Neural progenitor cell (in vitro differentiated cells): Measurements from ENCODE around the gene POLK. TPM values are rescaled to one million over a fixed set of nuclear protein-coding genes. Genes with fewer than 3 reads are reported as not detected.
"Not testable (repeated sequence)": the region's sequence is repeated elsewhere in the genome, so short reads cannot be mapped to it uniquely, and the experiment has no call there.

Source experiments
- DNase-seq: peaks from one replicate; pipeline ENCODE4 v3.0.0-alpha.2; 2016; ENCODE audit warnings: low spot score
- H2AFZ ChIP-seq: fragments of 200-600 bp; sonication (generic); replicated peaks from 2 replicates; pipeline ENCODE4 v1.6.1; 2016; ENCODE audit warnings: antibody characterized with exemption
- H3F3A ChIP-seq: fragments of 200-600 bp; sonication (generic); 2 replicates; pipeline ENCODE4 v1.6.1; 2016; ENCODE audit warnings: antibody characterized with exemption, low read depth
- H3K27ac ChIP-seq: fragments of 200-600 bp; sonication (generic); 2 replicates; pipeline ENCODE4 v1.5.1; 2016; ENCODE audit warnings: mild to moderate bottlenecking
- H3K27me3 ChIP-seq: fragments of 200-600 bp; sonication (generic); 2 replicates; pipeline ENCODE4 v1.6.1; 2016; ENCODE audit warnings: mild to moderate bottlenecking, moderate library complexity
- H3K36me3 ChIP-seq: fragments of 200-600 bp; sonication (generic); 2 replicates; pipeline ENCODE4 v1.5.1; 2016
- H3K4me1 ChIP-seq: fragments of 200-600 bp; sonication (generic); 2 replicates; pipeline ENCODE4 v1.6.1; 2016; ENCODE audit warnings: mixed run types
- H3K4me2 ChIP-seq: fragments of 200-600 bp; sonication (generic); 2 replicates; pipeline ENCODE4 v1.6.1; 2016
- H3K4me3 ChIP-seq: fragments of 200-600 bp; sonication (generic); 2 replicates; pipeline ENCODE4 v1.5.1; 2016
- H3K79me2 ChIP-seq: fragments of 200-600 bp; sonication (generic); 2 replicates; pipeline ENCODE4 v1.6.1; 2016; ENCODE audit warnings: low read depth
- H3K9ac ChIP-seq: fragments of 200-600 bp; sonication (generic); 2 replicates; pipeline ENCODE4 v1.6.1; 2016
- H3K9me3 ChIP-seq: fragments of 200-600 bp; sonication (generic); 2 replicates; pipeline ENCODE4 v1.5.1; 2016; ENCODE audit warnings: low read depth
- H4K20me1 ChIP-seq: fragments of 200-600 bp; sonication (generic); 2 replicates; pipeline ENCODE4 v1.6.1; 2016; ENCODE audit warnings: low read depth
- H3K27ac Mint-ChIP-seq: 3 replicates; pipeline ENCODE4 v1.8.0; 2021; ENCODE audit warnings: mixed read lengths
- H3K27me3 Mint-ChIP-seq: 2 replicates; pipeline ENCODE4 v1.8.0; 2022; ENCODE audit warnings: low read depth, mild to moderate bottlenecking, inconsistent platforms, moderate library complexity, mixed read lengths; ENCODE audit not compliant: insufficient read depth
- H3K36me3 Mint-ChIP-seq: 3 replicates; pipeline ENCODE4 v1.8.0; 2021; ENCODE audit warnings: mixed read lengths
- H3K4me1 Mint-ChIP-seq: 3 replicates; pipeline ENCODE4 v1.8.0; 2021; ENCODE audit warnings: mixed read lengths
- H3K4me3 Mint-ChIP-seq: 3 replicates; pipeline ENCODE4 v1.8.0; 2021; ENCODE audit warnings: mild to moderate bottlenecking, moderate library complexity, mixed read lengths
- H3K9me3 Mint-ChIP-seq: 3 replicates; pipeline ENCODE4 v1.8.0; 2020; ENCODE audit warnings: mixed read lengths
- CTCF ChIP-seq: fragments of 200-600 bp; sonication (generic); IDR thresholded peaks from 2 replicates; pipeline ENCODE4 v1.5.1; 2017; ENCODE audit warnings: antibody characterized with exemption, mild to moderate bottlenecking
- EZH2 ChIP-seq: fragments of 200-600 bp; sonication (generic); IDR thresholded peaks from 2 replicates; pipeline ENCODE4 v1.6.1; 2017; ENCODE audit warnings: antibody characterized with exemption, mild to moderate bottlenecking, moderate library complexity
- EZH2phosphoT487 ChIP-seq: fragments of 200-600 bp; sonication (generic); IDR thresholded peaks from 2 replicates; pipeline ENCODE4 v1.6.1; 2017; ENCODE audit warnings: antibody characterized with exemption
- total RNA-seq: library from RNA; depleted of rRNA; stranded (reverse); fragments of >200 nt; gene quantifications from 2 replicates; pipeline ENCODE4 v1.2.3, GENCODE V29; 2015; ENCODE audit warnings: low replicate concordance

Gene POLK
- total RNA-seq, 1 donor from 2014 or later, result 30.9 TPM

DNA sequence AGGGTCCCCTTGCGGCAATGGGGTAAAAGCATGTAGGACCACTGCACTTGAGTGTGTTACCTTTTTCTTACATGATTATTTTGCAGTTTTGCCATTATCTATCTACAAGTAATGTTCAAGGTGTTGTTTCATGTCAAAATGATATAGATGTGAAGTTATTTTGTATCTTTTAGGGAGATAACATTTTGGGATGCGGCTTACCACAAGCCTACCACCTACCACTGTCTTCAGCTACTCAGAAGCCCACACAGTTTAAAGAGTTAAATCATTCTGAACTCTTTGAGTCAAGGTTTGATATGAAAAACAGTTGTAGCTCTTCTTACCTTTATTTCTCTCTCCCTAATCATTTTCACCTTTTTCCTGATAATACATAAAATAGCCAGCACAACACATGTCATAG, 20.1 kb upstream of the POLK start:
- H3K27me3 ChIP-seq, result no peaks in the 10 kb centered on the region
- peaks cover 12% of the 10 kb centered on the region for H4K20me1 ChIP-seq
- no peak overlapping the region for H3K4me3 Mint-ChIP-seq
- H3K4me3 ChIP-seq, result no peak overlapping the region
- peaks cover 13% of the 10 kb centered on the region for H3K9me3 ChIP-seq
- no peak overlapping the region for H2AFZ ChIP-seq
- H3K27me3 Mint-ChIP-seq, result no peaks in the 10 kb centered on the region
- H3K9ac ChIP-seq, result no peak overlapping the region
- no peak overlapping the region for H3K27ac Mint-ChIP-seq
- no peaks in the 10 kb centered on the region for H3F3A ChIP-seq
- H3K4me1 ChIP-seq, result peaks cover 21% of the 10 kb centered on the region
- peaks cover 48% of the 10 kb centered on the region for H3K36me3 Mint-ChIP-seq
- peaks cover 10% of the 10 kb centered on the region for H3K36me3 ChIP-seq
- DNase-seq, result no peak
- TF ChIP-seq EZH2 (no peak), EZH2phosphoT487 (no peak), CTCF (no peak)
- no peak overlapping the region for H3K4me2 ChIP-seq
- peaks cover 35% of the 10 kb centered on the region for H3K9me3 Mint-ChIP-seq
- peaks cover 48% of the 10 kb centered on the region for H3K79me2 ChIP-seq
- H3K4me1 Mint-ChIP-seq, result no peaks in the 10 kb centered on the region
- H3K27ac ChIP-seq, result no peak overlapping the region

DNA sequence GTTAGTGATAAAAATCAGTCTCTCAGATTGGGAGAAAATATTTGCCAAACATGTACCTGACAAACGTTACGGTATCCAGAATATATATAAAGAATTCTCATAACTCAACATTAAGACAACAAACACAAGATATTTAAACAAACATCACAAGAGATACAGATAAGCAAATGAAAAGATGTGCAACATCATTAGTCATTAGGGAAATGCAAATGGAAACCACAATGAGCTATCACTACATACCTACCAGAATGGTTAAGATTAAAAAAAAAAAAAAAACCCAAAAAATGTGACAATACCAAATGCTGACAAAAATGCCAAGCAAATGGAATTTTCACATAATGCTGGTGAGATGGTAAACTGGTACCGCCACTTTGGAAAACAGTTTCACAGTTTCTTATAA, 15.7 kb upstream of the POLK start:
- peaks cover 45% of the 10 kb centered on the region for H3K36me3 Mint-ChIP-seq

DNA sequence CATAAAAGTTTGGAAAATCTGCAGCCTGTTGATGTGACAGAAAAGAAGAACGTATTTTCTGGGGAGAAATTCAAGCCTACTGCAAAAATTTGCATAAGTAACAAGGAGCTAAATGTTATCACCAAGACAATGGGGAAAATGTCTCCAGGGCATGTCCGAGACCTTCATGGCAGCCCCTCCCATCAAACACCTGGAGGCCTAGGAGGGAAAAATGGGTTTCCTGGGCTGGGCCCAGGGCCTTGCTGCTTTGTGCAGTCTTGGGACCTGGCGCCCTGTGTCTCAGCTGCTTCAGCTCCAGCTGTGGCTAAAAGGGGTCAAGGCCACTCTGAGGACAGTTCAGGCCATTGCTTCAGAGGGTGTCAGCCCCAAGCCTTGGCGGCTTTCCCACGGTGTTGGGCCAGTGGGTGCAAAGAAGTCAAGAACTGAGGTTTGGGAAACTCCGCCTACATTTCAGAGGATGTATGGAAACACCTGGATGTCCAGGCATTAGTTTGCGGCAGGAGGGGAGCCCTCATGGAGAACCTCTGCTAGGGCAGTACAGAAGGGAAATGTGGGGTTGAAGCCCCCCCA, 13.4 kb upstream of the POLK start:
- no peak for TF ChIP-seq EZH2
- H3K27me3 Mint-ChIP-seq, result peaks cover 2% of the 10 kb centered on the region
- Histone ChIP-seq H2AFZ (no peak overlapping the region), H3K36me3 (no peaks in the 10 kb centered on the region), H3K4me2 (no peak overlapping the region), H4K20me1 (peaks cover 17% of the 10 kb centered on the region), H3K79me2 (peaks cover 36% of the 10 kb centered on the region), H3K4me1 (peaks cover 21% of the 10 kb centered on the region), H3F3A (no peaks in the 10 kb centered on the region), H3K27me3 (no peaks in the 10 kb centered on the region), H3K9ac (no peak overlapping the region), H3K27ac (no peak overlapping the region), H3K9me3 (no peaks in the 10 kb centered on the region), H3K4me3 (no peak overlapping the region)
- no peaks in the 10 kb centered on the region for H3K4me1 Mint-ChIP-seq
- H3K4me3 Mint-ChIP-seq, result no peak overlapping the region
- peaks cover 3% of the 10 kb centered on the region for H3K9me3 Mint-ChIP-seq
- no peak overlapping the region for H3K27ac Mint-ChIP-seq
- peaks cover 32% of the 10 kb centered on the region for H3K36me3 Mint-ChIP-seq
- no peak for DNase-seq

More for the DNA sequence above, 15.7 kb upstream of the POLK start:
- Histone ChIP-seq H3K36me3 (peaks cover 6% of the 10 kb centered on the region), H2AFZ (no peak overlapping the region), H3K9me3 (no peaks in the 10 kb centered on the region), H3K4me2 (no peak overlapping the region), H3F3A (no peaks in the 10 kb centered on the region), H3K9ac (no peak overlapping the region), H4K20me1 (peaks cover 14% of the 10 kb centered on the region), H3K27me3 (no peaks in the 10 kb centered on the region), H3K79me2 (peaks cover 20% of the 10 kb centered on the region), H3K4me1 (peaks cover 21% of the 10 kb centered on the region), H3K4me3 (no peak overlapping the region), H3K27ac (no peak overlapping the region)
- TF ChIP-seq CTCF (no peak), EZH2 (no peak), EZH2phosphoT487 (no peak)
- Mint-ChIP-seq H3K27me3 (peaks cover 2% of the 10 kb centered on the region), H3K9me3 (peaks cover 5% of the 10 kb centered on the region), H3K4me3 (no peak overlapping the region), H3K27ac (no peak overlapping the region), H3K4me1 (no peaks in the 10 kb centered on the region)
- no peak for DNase-seq

DNA sequence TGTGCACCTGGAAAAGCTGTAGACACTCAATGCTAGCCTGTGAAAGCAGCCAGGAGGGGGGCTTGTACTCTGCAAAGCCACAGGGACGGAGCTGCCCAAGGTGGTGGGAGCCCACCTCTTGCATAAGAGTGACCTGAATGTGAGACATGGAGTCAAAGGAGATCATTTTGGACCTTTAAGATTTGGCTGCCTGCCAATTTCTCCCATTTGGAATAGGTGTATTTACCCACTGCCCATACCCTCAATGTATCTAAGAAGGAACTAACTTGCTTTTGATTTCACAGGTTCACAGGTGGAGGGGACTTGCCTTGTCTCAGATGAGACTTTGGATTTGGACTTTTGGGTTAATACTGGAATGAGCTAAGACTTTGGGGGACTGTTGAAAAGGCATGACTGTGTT, 12.8 kb upstream of the POLK start:
- Histone ChIP-seq H3K4me1 (peaks cover 21% of the 10 kb centered on the region), H4K20me1 (peaks cover 17% of the 10 kb centered on the region), H3K79me2 (peaks cover 41% of the 10 kb centered on the region)
- H3F3A ChIP-seq, H3K9me3 Mint-ChIP-seq, H2AFZ ChIP-seq, H3K9me3 ChIP-seq, H3K4me1 Mint-ChIP-seq, H3K27ac Mint-ChIP-seq, H3K27ac ChIP-seq, DNase-seq, H3K27me3 ChIP-seq, H3K4me2 ChIP-seq, H3K27me3 Mint-ChIP-seq, H3K9ac ChIP-seq, H3K4me3 ChIP-seq, H3K4me3 Mint-ChIP-seq, H3K36me3 ChIP-seq: not testable (repeated sequence)
- peaks cover 28% of the 10 kb centered on the region for H3K36me3 Mint-ChIP-seq

GRCh38 chr5:75505112-75505511, 6.6 kb upstream of the POLK start:
- H3K27ac Mint-ChIP-seq, result not testable (repeated sequence)

More at GRCh38 chr5:75505112-75505511, 6.6 kb upstream of the POLK start:
- H3K4me1 ChIP-seq, H3K27me3 Mint-ChIP-seq, H3K9me3 ChIP-seq, H3K9me3 Mint-ChIP-seq, H3K4me1 Mint-ChIP-seq, H3K27ac ChIP-seq, H3K9ac ChIP-seq, H3K4me2 ChIP-seq, H3K27me3 ChIP-seq, H3K36me3 ChIP-seq, H3F3A ChIP-seq, H3K4me3 ChIP-seq, DNase-seq, H3K4me3 Mint-ChIP-seq, H2AFZ ChIP-seq: not testable (repeated sequence)
- peaks cover 11% of the 10 kb centered on the region for H4K20me1 ChIP-seq
- peaks cover 20% of the 10 kb centered on the region for H3K36me3 Mint-ChIP-seq
- peaks cover 68% of the 10 kb centered on the region for H3K79me2 ChIP-seq
